B cell (primary cell): ENCODE measurements around the gene KRTAP26-1.

ENCODE experiments used
- EZH2 ChIP-seq: IDR thresholded peaks from 2 replicates; pipeline ENCODE4 v1.6.1; 2012; ENCODE audit warnings: borderline replicate concordance, low read depth, mild to moderate bottlenecking, moderate library complexity, low read length; ENCODE audit not compliant: insufficient read depth, poor library complexity, severe bottlenecking
- TF ChIP-seq, protein P1 (sequence below): fragments of 200-600 bp; IDR thresholded peaks from one replicate; pipeline ENCODE4 v1.8.0; 2022; ENCODE audit warnings: antibody characterized with exemption, mild to moderate bottlenecking

DNA sequence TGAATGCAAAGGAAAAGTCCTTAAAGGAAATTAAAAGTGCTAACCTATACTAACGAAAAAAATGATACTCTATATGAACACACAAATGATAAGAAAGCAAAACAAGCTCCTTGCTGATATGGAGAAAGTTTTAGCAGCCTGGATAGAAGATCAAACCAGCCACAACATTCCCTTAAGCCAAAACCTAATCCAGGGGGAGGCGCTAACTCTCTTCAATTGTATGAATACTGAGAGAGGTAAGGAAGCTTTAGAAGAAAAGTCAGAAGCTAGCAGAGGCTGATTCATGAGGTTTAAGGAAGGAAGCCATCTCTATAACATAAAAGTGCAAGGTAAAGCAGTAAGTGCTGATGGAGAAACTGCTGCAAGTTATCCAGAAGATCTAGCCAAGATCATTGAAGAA, 24.9 kb upstream of the KRTAP26-1 start:
- TF ChIP-seq, protein P1, sequence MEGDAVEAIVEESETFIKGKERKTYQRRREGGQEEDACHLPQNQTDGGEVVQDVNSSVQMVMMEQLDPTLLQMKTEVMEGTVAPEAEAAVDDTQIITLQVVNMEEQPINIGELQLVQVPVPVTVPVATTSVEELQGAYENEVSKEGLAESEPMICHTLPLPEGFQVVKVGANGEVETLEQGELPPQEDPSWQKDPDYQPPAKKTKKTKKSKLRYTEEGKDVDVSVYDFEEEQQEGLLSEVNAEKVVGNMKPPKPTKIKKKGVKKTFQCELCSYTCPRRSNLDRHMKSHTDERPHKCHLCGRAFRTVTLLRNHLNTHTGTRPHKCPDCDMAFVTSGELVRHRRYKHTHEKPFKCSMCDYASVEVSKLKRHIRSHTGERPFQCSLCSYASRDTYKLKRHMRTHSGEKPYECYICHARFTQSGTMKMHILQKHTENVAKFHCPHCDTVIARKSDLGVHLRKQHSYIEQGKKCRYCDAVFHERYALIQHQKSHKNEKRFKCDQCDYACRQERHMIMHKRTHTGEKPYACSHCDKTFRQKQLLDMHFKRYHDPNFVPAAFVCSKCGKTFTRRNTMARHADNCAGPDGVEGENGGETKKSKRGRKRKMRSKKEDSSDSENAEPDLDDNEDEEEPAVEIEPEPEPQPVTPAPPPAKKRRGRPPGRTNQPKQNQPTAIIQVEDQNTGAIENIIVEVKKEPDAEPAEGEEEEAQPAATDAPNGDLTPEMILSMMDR = no peak
- TF ChIP-seq EZH2 = no peak
